Activated gamma-delta T cell treated with Interleukin-2 at 50 U/mL for 16 hours (primary cell): ENCODE results near the gene PLXNA3.

Source experiments
- DNase-seq: peaks from one replicate; pipeline ENCODE4 v3.0.0-alpha.2; 2020

The PLXNA3 gene

DNA sequence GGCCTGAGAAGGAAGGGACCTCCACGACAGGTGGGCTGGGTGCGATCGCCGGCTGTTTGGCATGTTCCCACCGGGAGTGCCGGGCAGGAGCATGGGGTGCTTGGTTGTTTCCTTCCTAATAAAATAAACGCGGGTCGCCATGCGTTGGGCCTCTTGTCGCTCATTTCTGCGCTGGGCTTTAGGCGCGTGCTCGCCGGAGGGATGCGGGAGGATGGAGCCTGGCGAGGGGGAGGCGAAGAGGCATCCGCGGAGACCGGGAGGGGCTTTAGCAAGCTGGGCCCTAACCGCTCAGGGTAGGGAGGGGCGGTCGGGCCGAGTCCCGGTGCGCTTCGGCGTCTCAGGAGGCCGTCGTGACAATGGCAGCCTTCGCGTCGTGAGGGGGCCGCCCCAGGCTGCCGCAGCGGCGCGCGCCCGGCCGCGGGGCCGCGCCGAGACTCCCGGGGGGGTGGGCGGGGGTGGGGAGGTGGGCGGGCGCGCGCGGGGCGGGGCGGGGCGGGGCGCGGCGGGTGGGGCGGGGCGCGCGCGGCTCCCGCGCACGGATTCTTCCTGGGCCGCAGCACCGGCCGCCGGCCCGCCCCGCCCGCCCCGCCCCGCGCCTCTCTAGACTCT is 21.6 kb upstream of the PLXNA3 start:
- peak; percentile 40 for DNase-seq

DNA sequence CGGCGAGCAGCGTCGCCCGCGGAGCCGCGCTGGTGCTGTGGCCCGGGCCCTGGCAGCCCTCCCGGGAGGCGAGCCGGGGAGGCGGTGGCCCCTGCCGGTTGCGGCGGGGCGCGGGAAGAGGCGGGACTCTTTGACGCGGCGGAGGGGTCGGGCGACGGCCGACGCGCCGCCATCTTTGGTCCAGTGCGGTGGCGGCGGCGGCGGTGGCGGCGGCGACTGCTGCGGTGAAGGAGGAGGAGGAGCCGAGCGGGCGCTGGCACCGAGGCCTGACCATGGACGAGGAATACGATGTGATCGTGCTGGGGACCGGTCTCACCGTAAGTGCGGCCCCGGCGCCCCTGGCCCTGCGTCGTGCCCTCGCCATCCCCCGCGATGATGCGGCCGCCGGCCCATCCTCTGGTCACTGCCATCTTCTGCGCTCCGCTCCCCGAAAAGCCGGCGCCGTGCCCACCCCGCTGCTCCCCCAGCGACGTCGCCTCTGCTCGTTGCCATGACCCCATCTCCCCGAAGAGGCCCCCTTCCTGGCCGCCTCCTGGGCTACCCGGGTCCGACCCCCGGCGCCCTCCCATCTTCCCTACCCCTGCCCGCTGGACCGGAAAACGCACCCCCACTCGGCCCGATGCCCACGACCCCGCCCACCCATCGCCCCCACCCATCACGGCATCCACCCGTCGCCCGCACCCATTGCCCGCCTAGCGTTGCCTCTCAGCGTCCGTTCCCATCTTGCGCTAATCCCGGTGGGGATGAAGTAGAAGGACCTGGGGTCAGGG is 20.9 kb upstream of the PLXNA3 start, which contains the start of gene GDI1:
TSS of gene GDI1 (plus strand) at position 172 of the 770 bp plus-strand sequence. CDS start at position 273, 101 bp downstream.
- DNase-seq: peak; percentile 50

DNA sequence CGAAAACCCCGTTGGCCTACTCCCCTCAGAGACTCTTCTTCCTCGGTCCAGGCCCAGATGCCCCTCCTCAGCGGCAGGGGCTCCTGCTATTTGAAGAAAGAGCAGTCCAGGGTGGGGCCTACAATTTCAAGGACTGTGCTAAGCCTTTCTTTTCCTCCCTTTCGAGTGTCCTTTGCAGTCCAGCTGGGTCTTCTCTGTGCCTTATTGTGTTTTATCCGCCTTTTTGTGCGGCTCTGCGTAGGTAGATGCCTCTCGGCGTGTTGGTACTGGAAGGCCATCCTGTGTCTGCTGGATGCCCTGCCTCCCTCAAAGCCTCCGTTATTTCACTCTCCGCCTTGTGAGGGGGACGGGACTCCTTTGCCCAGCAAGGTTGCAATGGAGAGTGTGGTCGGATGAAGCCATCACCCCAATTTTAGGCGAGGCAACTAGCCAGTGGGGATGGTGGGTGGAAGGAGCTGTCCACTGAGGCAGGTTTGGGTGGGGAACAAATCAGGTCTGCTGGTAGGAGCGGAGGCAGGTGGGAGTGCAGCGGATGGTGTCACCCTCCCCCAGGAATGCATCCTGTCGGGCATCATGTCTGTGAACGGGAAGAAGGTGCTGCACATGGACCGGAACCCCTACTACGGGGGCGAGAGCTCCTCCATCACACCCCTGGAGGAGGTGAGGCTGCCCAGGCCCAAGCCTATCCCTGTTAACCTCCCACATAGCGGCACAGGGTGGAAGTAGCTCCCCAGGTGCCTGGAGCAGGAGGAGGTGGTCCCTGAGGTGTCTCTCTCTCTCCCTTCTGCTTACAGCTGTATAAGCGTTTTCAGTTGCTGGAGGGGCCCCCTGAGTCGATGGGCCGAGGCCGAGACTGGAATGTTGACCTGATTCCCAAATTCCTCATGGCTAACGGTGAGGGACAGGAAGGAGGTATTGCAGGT is 19.8 kb upstream of the PLXNA3 start:
- DNase-seq: no peak

GRCh38 chrX:154439841-154440240 is 18.2 kb upstream of the PLXNA3 start:
- DNase-seq: no peak

DNA sequence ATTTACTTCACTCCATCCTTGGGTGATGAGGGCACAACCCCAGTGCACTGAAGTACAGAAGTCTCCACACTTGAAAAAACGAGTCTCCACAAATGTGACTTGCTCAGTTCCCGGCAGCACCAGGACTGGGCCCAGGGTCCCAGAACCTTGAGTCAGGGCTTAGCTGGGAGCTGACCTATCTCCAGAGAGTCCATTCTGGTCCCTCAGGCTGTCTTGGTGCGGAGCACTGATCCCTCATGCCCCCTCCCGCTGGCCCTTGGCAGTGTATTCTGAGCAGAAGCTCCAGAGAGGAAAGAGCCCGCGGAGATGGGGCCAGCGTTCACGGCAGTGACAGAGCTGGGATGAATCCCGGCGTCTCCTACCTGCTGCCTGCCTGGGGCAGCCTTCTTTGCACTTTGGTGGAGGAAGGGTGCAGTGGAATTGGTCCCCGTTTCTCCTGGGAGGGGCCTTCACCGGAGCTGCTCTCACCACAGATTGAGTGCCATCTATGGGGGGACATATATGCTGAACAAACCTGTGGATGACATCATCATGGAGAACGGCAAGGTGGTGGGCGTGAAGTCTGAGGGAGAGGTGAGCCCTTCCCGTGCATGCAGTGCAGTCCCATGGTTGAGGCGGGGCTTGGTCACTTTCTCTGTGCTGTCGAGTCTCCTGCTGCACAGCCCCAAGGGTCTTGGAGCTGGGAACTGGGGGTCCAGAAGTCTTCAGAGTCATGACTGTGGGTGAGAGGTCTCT is 17.3 kb upstream of the PLXNA3 start:
- DNase-seq: no peak

GRCh38 chrX:154441564-154441963 is 16.5 kb upstream of the PLXNA3 start:
- DNase-seq: no peak

DNA sequence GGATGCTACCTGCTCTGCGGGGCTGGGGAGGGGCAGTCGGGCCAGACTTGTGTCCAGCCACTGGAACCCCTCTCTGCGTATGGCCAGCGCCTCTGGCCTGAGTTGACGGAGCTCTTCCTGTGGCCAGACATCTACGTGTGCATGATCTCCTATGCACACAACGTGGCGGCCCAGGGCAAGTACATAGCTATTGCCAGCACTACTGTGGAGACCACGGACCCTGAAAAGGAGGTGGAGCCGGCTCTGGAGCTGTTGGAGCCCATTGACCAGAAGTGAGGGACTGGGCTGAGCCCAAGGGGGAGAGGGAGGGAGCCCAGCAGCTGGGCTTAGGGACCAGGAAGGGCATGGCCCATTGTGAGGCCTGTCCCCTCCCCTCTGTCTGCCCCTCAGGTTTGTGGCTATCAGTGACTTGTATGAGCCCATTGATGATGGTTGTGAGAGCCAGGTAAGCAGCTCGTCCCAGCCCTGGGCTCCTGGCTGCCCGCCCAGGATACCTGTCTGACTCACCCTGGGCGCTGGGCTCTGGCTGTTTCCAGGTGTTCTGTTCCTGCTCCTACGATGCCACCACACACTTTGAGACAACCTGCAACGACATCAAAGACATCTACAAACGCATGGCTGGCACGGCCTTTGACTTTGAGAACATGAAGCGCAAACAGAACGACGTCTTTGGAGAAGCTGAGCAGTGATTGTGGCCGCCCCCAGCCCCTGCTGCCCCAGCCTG is 15.9 kb upstream of the PLXNA3 start:
- DNase-seq: no peak

- DNase-seq: no peak
Observed at GRCh38 chrX:154443479-154443910, 14.6 kb upstream of the PLXNA3 start.

GRCh38 chrX:154443992-154444754 is 13.9 kb upstream of the PLXNA3 start, which contains the start of gene FAM50A:
Gene FAM50A, plus strand, starts transcription at chrX:154444141. Its CDS starts 95 bp downstream, at chrX:154444236.
- peak; percentile 64 for DNase-seq

DNA sequence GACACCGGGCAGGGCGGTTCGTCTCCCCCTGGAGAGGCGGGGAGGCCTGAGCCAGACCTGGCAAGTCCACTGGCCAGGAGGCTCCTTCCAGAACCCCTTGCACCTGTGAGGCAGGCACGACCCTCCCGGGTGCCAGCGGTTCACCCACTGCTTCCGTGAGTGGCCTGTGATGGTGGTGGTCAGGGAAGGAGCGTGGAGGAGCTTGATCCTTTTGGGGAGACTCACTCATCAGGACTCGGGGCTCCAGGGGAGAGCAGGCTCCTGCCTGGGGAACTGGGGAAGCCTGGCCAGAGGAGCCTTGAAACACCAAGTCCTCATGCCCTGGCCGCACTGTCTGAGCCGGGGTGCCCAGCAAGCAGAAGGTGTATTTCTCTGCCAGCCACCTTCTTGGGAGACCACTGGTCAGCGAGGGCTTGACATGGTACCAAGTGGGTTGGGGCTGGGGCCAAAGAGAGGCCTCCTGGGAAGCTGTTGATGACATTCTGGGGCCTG is 13.3 kb upstream of the PLXNA3 start:
- no peak for DNase-seq

DNA sequence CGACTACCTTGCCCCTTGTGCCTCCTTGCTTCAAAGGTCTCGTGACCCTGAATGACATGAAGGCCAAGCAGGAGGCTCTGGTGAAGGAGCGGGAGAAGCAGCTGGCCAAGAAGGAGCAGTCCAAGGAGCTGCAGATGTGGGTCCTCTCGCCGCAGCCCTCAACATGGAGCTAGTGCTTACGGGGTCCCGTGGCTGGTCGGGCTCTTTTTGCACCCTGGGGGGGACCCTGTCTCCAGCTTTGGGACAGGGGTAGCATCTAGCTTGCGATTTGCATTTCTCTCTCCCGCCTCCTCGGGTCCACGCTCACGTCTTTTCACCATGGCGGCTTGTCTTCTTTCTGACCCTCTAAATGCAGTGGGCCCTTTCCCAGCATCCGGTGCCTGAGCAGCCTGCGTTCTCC is 12.3 kb upstream of the PLXNA3 start:
- DNase-seq: no peak

GRCh38 chrX:154446430-154446829 is 11.7 kb upstream of the PLXNA3 start:
- DNase-seq: no peak

DNA sequence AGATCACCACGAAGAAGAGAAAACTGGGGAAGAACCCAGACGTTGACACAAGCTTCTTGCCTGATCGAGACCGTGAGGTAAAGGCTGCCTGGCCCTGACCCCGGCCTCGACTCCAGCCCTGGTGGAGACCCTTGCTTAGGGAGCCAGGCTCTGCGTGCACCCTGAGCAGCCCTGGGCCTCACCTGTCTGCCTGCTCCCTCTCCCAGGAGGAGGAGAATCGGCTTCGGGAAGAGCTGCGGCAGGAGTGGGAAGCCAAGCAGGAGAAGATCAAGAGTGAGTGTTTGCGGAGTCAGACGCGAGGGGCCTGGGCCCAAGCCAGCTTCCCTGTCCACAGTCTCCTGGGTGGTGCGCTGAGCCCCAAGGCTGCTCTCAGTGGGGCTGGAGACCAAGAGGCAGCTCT is 9.6 kb upstream of the PLXNA3 start:
- DNase-seq: no peak

- DNase-seq: no peak
Observed at GRCh38 chrX:154449618-154450017, 8.5 kb upstream of the PLXNA3 start.

- no peak for DNase-seq
Observed at GRCh38 chrX:154450312-154450711, 7.8 kb upstream of the PLXNA3 start.

- DNase-seq: no peak
Observed at GRCh38 chrX:154452823-154453222, 5.3 kb upstream of the PLXNA3 start.

DNA sequence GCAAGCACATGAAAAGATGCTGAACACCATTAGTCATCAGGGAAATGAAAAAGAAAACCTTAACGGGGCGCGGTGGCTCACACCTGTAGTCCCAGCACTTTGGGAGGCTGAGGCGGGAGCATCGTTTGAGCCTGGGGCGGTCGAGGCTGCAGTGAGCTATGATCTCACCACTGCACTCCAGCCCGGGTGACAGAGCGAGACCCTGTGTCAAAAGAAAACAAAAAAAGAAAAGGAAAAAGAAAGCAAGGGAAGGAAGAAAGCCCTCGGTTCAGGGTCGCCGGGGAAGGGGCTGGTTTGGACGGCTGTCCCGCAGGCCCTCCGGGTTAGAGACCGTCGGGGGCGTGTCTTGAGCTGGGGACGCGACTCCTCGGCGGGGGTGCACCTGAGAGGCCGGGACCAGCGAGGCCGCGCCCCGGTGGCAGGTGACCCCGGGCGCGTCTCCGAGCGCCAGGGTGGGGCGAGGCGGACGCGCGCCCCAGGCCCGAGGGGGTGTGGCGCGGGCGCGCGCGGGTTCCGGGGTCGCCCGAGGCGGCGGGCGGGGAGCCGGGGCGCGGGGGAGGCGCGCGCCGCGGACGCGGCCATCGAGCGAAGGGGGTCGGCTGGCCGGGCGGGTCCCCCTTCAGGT is 478 bp upstream of the PLXNA3 start:
- DNase-seq: peak; percentile 52

GRCh38 chrX:154458954-154459778 is 1.1 kb downstream of the PLXNA3 start:
- no peak for DNase-seq

DNA sequence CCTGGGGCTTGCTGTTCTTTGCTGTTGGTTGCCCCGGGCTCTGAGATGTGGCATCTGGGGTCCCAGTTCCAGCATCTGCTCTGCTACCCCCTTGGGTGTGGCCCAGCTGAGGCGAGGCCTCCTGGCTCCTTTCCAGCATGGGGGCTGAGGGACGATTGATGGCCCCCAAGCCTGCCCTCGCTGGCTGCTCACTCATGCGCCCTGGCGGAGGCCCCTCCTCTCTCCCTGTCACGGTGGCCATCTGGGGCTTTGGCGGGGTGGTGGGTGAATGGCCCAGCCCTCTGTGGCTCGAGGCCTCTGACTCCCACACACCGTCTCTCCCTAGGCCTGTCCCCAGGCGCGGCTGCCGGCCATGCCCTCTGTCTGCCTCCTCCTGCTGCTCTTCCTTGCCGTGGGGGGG is 1.8 kb downstream of the PLXNA3 start:
- DNase-seq: no peak
